Hippocampal formation (tissue), 2 donors: Measurements from ENCODE around the gene LDLRAD3.
A peak's percentile ranks its signal among the peaks of the same experiment; 100 is the strongest.

ENCODE experiments used
- DNase-seq, 2 donors: peaks; one replicate each; lab custom pipeline; 2025; lab: John Stamatoyannopoulos, UW

The LDLRAD3 gene

GRCh38 chr11:36135076-36135475 lies 191.2 kb downstream of the LDLRAD3 start:
- DNase-seq, result no peak

GRCh38 chr11:36139767-36140166 lies 195.9 kb downstream of the LDLRAD3 start:
- DNase-seq, result no peak

- no peak for DNase-seq
Measured at GRCh38 chr11:36141196-36141953, 197.5 kb downstream of the LDLRAD3 start.

- no peak for DNase-seq
Measured at GRCh38 chr11:36141956-36142355, 198.1 kb downstream of the LDLRAD3 start.

- DNase-seq, result no peak
Measured at GRCh38 chr11:36142439-36142838, 198.6 kb downstream of the LDLRAD3 start.

- DNase-seq, result no peak
Measured at GRCh38 chr11:36142879-36143278, 199.0 kb downstream of the LDLRAD3 start.

- DNase-seq, result no peak
Measured at GRCh38 chr11:36146437-36146836, 202.6 kb downstream of the LDLRAD3 start.

- no peak for DNase-seq
Measured at GRCh38 chr11:36147491-36147890, 203.6 kb downstream of the LDLRAD3 start.

- DNase-seq, result no peak
Measured at GRCh38 chr11:36148701-36149100, 204.8 kb downstream of the LDLRAD3 start.

- no peak for DNase-seq
Measured at GRCh38 chr11:36149538-36150242, 205.8 kb downstream of the LDLRAD3 start.

- DNase-seq, result no peak
Measured at GRCh38 chr11:36150986-36151385, 207.1 kb downstream of the LDLRAD3 start.

- DNase-seq, result no peak
Measured at GRCh38 chr11:36151933-36152580, 208.2 kb downstream of the LDLRAD3 start.

GRCh38 chr11:36153551-36153950 lies 209.7 kb downstream of the LDLRAD3 start:
- no peak for DNase-seq

- DNase-seq, result no peak
Measured at GRCh38 chr11:36155124-36155561, 211.3 kb downstream of the LDLRAD3 start.

- DNase-seq, result no peak
Measured at GRCh38 chr11:36155770-36156160, 211.9 kb downstream of the LDLRAD3 start.

- DNase-seq, result peak; percentile 39 to 56
Measured at GRCh38 chr11:36156161-36156816, 212.4 kb downstream of the LDLRAD3 start.

- DNase-seq, result no peak
Measured at GRCh38 chr11:36156817-36157519, 213.1 kb downstream of the LDLRAD3 start.

GRCh38 chr11:36160091-36160490 lies 216.2 kb downstream of the LDLRAD3 start:
- DNase-seq, result no peak

GRCh38 chr11:36161572-36161971 lies 217.7 kb downstream of the LDLRAD3 start:
- no peak for DNase-seq

- DNase-seq, result no peak
Measured at GRCh38 chr11:36162006-36162882, 218.4 kb downstream of the LDLRAD3 start.
